ENCODE data around the gene C2orf92.

C2orf92 gene

GRCh38 chr2:97654309-97654708 lies 15.2 kb upstream of the C2orf92 start:
- no peak overlapping the region for H3K27ac ChIP-seq (ENCODE audit: low read depth, low read length)
- H3K9ac ChIP-seq (ENCODE audit: low read length) = no peak overlapping the region
- H3K4ac ChIP-seq (ENCODE audit: low read depth, low read length) = no peak overlapping the region
- H4K8ac ChIP-seq (ENCODE audit: low read depth, low read length) = no peak overlapping the region
- H3K79me2 ChIP-seq (ENCODE audit: control insufficient read depth, insufficient read depth, low read length, poor library complexity) = no peaks in the 10 kb centered on the region
- H3K4me1 ChIP-seq (ENCODE audit: control insufficient read depth in 1 of 2, insufficient read depth in 2 of 2, low read length in 2 of 2) = no peaks in the 10 kb centered on the region
- no peaks in the 10 kb centered on the region for H3K27me3 ChIP-seq (ENCODE audit: insufficient read depth, low read length)
- WGBS (ENCODE audit: extremely low coverage, insufficient coverage, insufficient read length) = no CpG with 5 or more reads among the region's 5 CpGs
- DNase-seq = no peak
- no peak overlapping the region for H4K12ac ChIP-seq (ENCODE audit: low read depth, low read length)
- no peak overlapping the region for H3K23ac ChIP-seq (ENCODE audit: low read length)
- H3K14ac ChIP-seq (ENCODE audit: low read length) = no peak overlapping the region
- H2AK5ac ChIP-seq (ENCODE audit: low read length) = no peak overlapping the region
- peaks cover 39 to 52% of the 10 kb centered on the region in 2 experiments for H3K36me3 ChIP-seq (ENCODE audit: control insufficient read depth in 1 of 2, insufficient read depth in 2 of 2, low read length in 2 of 2)
- H3K18ac ChIP-seq (ENCODE audit: low read length) = no peak overlapping the region
- no peak overlapping the region for H3K4me3 ChIP-seq (ENCODE audit: low read depth, low read length)
- no peak overlapping the region for H2BK5ac ChIP-seq (ENCODE audit: low read depth, low read length, poor library complexity)
- no peak overlapping the region for H2BK120ac ChIP-seq (ENCODE audit: insufficient read depth, low read length, poor library complexity)
- no peak overlapping the region for H3K4me2 ChIP-seq (ENCODE audit: low read length)
- H3K79me1 ChIP-seq (ENCODE audit: low read length) = no peaks in the 10 kb centered on the region
- no peak overlapping the region for H2BK12ac ChIP-seq (ENCODE audit: low read length)
- no peak overlapping the region for H2AFZ ChIP-seq (ENCODE audit: insufficient read depth, low read length, poor library complexity)
- peaks cover 10% of the 10 kb centered on the region for H3K9me3 ChIP-seq (ENCODE audit: insufficient read depth, low read depth, low read length)
- H4K91ac ChIP-seq (ENCODE audit: low read depth, low read length) = no peak overlapping the region

DNA sequence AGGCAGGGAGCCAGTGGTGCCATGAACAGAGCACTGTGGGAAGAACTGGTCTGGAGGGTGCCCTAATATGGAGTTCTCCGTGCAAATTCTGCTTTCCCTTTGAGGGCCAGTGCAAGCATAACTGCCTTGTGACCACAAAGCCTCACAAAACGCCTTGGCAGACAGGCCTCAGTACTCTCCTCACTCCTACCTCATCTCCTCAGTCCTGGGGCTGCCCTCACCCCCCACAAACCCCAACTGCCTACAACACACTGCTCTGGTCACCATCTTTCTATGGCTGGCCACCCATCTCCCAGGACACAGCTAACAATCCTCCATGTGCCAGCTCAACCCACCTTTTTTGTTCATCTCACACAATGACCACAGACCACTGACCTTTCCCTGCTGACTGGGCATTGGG lies 14.7 kb upstream of the C2orf92 start:
- no peak overlapping the region for H3K4me3 ChIP-seq (ENCODE audit: low read depth, low read length)
- H3K9ac ChIP-seq (ENCODE audit: low read length) = no peak overlapping the region
- H2BK120ac ChIP-seq (ENCODE audit: insufficient read depth, low read length, poor library complexity) = no peak overlapping the region
- no peak overlapping the region for H2BK12ac ChIP-seq (ENCODE audit: low read length)
- H3K27me3 ChIP-seq (ENCODE audit: insufficient read depth, low read length) = no peaks in the 10 kb centered on the region
- H3K79me1 ChIP-seq (ENCODE audit: low read length) = no peaks in the 10 kb centered on the region
- H2AFZ ChIP-seq (ENCODE audit: insufficient read depth, low read length, poor library complexity) = no peak overlapping the region
- H3K18ac ChIP-seq (ENCODE audit: low read length) = no peak overlapping the region
- H4K12ac ChIP-seq (ENCODE audit: low read depth, low read length) = no peak overlapping the region
- no peak overlapping the region for H2BK5ac ChIP-seq (ENCODE audit: low read depth, low read length, poor library complexity)
- H3K27ac ChIP-seq (ENCODE audit: low read depth, low read length) = no peak overlapping the region
- no peak overlapping the region for H4K91ac ChIP-seq (ENCODE audit: low read depth, low read length)
- H3K9me3 ChIP-seq (ENCODE audit: insufficient read depth, low read depth, low read length) = peaks cover 10% of the 10 kb centered on the region
- H3K36me3 ChIP-seq (ENCODE audit: control insufficient read depth in 1 of 2, insufficient read depth in 2 of 2, low read length in 2 of 2) = peaks cover 44 to 55% of the 10 kb centered on the region in 2 experiments
- H3K4ac ChIP-seq (ENCODE audit: low read depth, low read length) = no peak overlapping the region
- no peaks in the 10 kb centered on the region for H3K79me2 ChIP-seq (ENCODE audit: control insufficient read depth, insufficient read depth, low read length, poor library complexity)
- no peak overlapping the region for H4K8ac ChIP-seq (ENCODE audit: low read depth, low read length)
- H3K14ac ChIP-seq (ENCODE audit: low read length) = no peak overlapping the region
- no peak overlapping the region for H3K4me2 ChIP-seq (ENCODE audit: low read length)
- H3K23ac ChIP-seq (ENCODE audit: low read length) = no peak overlapping the region
- H2AK5ac ChIP-seq (ENCODE audit: low read length) = no peak overlapping the region
- no CpG with 5 or more reads among the region's 2 CpGs for WGBS (ENCODE audit: extremely low coverage, insufficient coverage, insufficient read length)
- no peaks in the 10 kb centered on the region for H3K4me1 ChIP-seq (ENCODE audit: control insufficient read depth in 1 of 2, insufficient read depth in 2 of 2, low read length in 2 of 2)
- no peak for DNase-seq

DNA sequence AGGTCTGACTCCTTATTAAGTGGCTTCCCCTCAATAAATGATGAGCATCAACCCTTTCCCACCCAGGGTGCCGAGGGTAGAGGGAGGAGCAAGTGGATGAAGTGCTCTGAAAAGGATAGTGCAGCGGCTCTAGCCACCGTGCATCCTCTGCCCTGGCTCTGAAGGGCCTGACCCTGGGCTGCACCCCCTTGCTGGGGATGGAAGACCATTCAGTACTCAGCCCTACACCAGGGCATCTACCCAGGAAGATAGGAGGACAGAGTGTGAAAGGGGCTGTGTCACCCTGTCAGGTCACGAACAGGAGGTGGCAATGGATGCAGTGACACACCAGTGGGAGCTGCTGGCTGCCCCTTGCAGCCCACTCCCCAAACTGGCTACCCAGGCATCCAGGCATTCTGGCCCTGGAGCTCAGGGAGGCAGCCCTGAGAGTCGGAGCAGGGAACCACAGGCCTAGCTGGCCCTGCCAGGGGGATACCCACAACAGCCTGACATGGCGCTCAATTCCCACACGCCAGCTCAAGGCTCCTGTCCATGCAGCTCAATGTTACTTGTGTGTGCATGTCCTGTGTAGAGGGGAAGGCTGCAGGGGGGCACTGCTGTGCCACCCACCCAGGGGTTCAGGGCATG lies 13.3 kb upstream of the C2orf92 start:
- peaks cover 10% of the 10 kb centered on the region for H3K9me3 ChIP-seq (ENCODE audit: insufficient read depth, low read depth, low read length)
- no peak for DNase-seq
- H3K4me2 ChIP-seq (ENCODE audit: low read length) = no peak overlapping the region
- H3K23ac ChIP-seq (ENCODE audit: low read length) = no peak overlapping the region
- no peak overlapping the region for H4K12ac ChIP-seq (ENCODE audit: low read depth, low read length)
- no peaks in the 10 kb centered on the region for H3K27me3 ChIP-seq (ENCODE audit: insufficient read depth, low read length)
- H3K27ac ChIP-seq (ENCODE audit: low read depth, low read length) = no peak overlapping the region
- no peak overlapping the region for H3K9ac ChIP-seq (ENCODE audit: low read length)
- no peak overlapping the region for H4K8ac ChIP-seq (ENCODE audit: low read depth, low read length)
- H2BK12ac ChIP-seq (ENCODE audit: low read length) = no peak overlapping the region
- peaks cover 48 to 63% of the 10 kb centered on the region in 2 experiments for H3K36me3 ChIP-seq (ENCODE audit: control insufficient read depth in 1 of 2, insufficient read depth in 2 of 2, low read length in 2 of 2)
- H3K4me3 ChIP-seq (ENCODE audit: low read depth, low read length) = no peak overlapping the region
- H2BK5ac ChIP-seq (ENCODE audit: low read depth, low read length, poor library complexity) = no peak overlapping the region
- no peaks in the 10 kb centered on the region for H3K79me1 ChIP-seq (ENCODE audit: low read length)
- no peaks in the 10 kb centered on the region for H3K79me2 ChIP-seq (ENCODE audit: control insufficient read depth, insufficient read depth, low read length, poor library complexity)
- H2AK5ac ChIP-seq (ENCODE audit: low read length) = no peak overlapping the region
- no peak overlapping the region for H2BK120ac ChIP-seq (ENCODE audit: insufficient read depth, low read length, poor library complexity)
- H3K18ac ChIP-seq (ENCODE audit: low read length) = no peak overlapping the region
- no peak overlapping the region for H3K4ac ChIP-seq (ENCODE audit: low read depth, low read length)
- H4K91ac ChIP-seq (ENCODE audit: low read depth, low read length) = no peak overlapping the region
- no peak overlapping the region for H2AFZ ChIP-seq (ENCODE audit: insufficient read depth, low read length, poor library complexity)
- no peak overlapping the region for H3K14ac ChIP-seq (ENCODE audit: low read length)
- peaks cover 6 to 7% of the 10 kb centered on the region in 2 experiments for H3K4me1 ChIP-seq (ENCODE audit: control insufficient read depth in 1 of 2, insufficient read depth in 2 of 2, low read length in 2 of 2)
- WGBS (ENCODE audit: extremely low coverage, insufficient coverage, insufficient read length) = no CpG with 5 or more reads among the region's 7 CpGs

DNA sequence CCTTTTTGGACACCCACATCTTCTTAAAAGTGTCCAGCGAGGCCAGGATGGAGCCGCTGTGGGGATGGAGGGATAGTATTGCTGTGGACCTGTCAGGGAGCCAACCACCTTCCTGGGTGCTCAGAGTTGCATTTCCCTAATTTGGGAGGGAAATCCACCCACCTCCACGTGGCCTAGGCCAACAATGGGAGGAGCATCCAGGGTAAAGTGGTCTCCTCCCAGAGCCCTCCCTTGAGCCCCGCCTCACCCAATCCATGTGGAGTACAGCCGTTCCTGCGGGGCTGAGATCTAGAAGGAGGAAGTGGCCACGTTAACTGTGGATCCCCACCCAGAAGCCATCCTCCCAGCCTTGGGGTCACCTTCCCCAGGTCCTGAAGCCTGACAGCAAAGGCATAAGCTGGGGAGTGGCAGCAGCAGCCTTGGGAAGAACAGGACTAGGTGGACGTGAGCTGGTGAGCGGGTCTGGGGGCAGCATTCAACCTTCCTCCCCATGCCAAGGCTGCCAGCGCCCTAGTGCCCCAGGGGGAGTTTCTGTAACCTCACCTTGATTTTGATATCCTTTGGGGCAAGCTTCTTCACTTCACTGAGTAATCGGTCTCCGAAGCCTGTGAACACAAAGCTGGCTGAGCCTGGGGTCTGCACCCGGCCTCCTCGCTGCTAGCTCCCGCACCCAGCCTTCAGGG lies 12.5 kb upstream of the C2orf92 start:
- H2BK5ac ChIP-seq (ENCODE audit: low read depth, low read length, poor library complexity) = no peak overlapping the region
- no peak overlapping the region for H2BK120ac ChIP-seq (ENCODE audit: insufficient read depth, low read length, poor library complexity)
- no peak overlapping the region for H3K27ac ChIP-seq (ENCODE audit: low read depth, low read length)
- no peak overlapping the region for H3K4me2 ChIP-seq (ENCODE audit: low read length)
- whole genome bisulfite sequencing (ENCODE audit: extremely low coverage, insufficient coverage, insufficient read length) = no CpG with 5 or more reads among the region's 15 CpGs
- no peak overlapping the region for H3K14ac ChIP-seq (ENCODE audit: low read length)
- H3K18ac ChIP-seq (ENCODE audit: low read length) = no peak overlapping the region
- no peak overlapping the region for H2AFZ ChIP-seq (ENCODE audit: insufficient read depth, low read length, poor library complexity)
- no peaks in the 10 kb centered on the region for H3K79me2 ChIP-seq (ENCODE audit: control insufficient read depth, insufficient read depth, low read length, poor library complexity)
- H4K91ac ChIP-seq (ENCODE audit: low read depth, low read length) = no peak overlapping the region
- no peak overlapping the region for H3K4ac ChIP-seq (ENCODE audit: low read depth, low read length)
- peaks cover 48 to 63% of the 10 kb centered on the region in 2 experiments for H3K36me3 ChIP-seq (ENCODE audit: control insufficient read depth in 1 of 2, insufficient read depth in 2 of 2, low read length in 2 of 2)
- no peak overlapping the region for H4K8ac ChIP-seq (ENCODE audit: low read depth, low read length)
- peaks cover 11 to 14% of the 10 kb centered on the region in 2 experiments for H3K4me1 ChIP-seq (ENCODE audit: control insufficient read depth in 1 of 2, insufficient read depth in 2 of 2, low read length in 2 of 2)
- H3K27me3 ChIP-seq (ENCODE audit: insufficient read depth, low read length) = no peaks in the 10 kb centered on the region
- peaks cover 10% of the 10 kb centered on the region for H3K9me3 ChIP-seq (ENCODE audit: insufficient read depth, low read depth, low read length)
- DNase-seq = no peak
- no peak overlapping the region for H2AK5ac ChIP-seq (ENCODE audit: low read length)
- H3K79me1 ChIP-seq (ENCODE audit: low read length) = no peaks in the 10 kb centered on the region
- no peak overlapping the region for H3K23ac ChIP-seq (ENCODE audit: low read length)
- H3K4me3 ChIP-seq (ENCODE audit: low read depth, low read length) = no peak overlapping the region
- no peak overlapping the region for H4K12ac ChIP-seq (ENCODE audit: low read depth, low read length)
- no peak overlapping the region for H3K9ac ChIP-seq (ENCODE audit: low read length)
- no peak overlapping the region for H2BK12ac ChIP-seq (ENCODE audit: low read length)
